Measurements from ENCODE around the gene UGT8. TPM values are rescaled to one million over a fixed set of nuclear protein-coding genes. Genes with fewer than 3 reads are reported as not detected.

The UGT8 gene
- total RNA-seq, 1 donor from 2014 or later, result 6.3 TPM

DNA sequence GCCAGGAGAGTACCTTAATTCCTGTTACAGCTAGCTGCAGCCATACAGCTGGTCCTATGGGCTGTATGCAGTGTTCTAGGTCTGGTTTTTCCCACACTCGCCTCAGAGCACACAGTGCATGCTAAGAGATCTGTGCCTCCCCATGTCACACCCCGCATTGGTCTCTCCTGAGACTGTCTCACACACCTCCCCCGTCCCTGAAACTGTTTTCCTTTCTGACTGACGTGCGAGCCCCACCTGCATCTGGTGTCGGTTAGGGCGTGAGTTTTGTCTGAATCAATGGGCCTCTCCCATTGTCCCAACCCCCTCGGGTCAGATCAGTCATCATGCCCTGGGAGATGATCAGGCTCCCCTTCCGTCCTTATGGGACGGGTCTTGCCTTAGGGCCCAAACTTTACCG, 3.4 kb upstream of the UGT8 start:
- Mint-ChIP-seq H3K27me3 (ENCODE audit: low read depth) (peaks cover 50% of the 10 kb centered on the region), H3K36me3 (ENCODE audit: low read depth) (peaks cover 8% of the 10 kb centered on the region), H3K9me3 (peaks cover 5% of the 10 kb centered on the region), H3K4me3 (no peak overlapping the region), H3K4me1 (peaks cover 9% of the 10 kb centered on the region), H3K27ac (ENCODE audit: unreplicated experiment) (no peak overlapping the region)
- DNase-seq (ENCODE audit: low read depth, low spot score), result no peak
- TF ChIP-seq, protein P1, sequence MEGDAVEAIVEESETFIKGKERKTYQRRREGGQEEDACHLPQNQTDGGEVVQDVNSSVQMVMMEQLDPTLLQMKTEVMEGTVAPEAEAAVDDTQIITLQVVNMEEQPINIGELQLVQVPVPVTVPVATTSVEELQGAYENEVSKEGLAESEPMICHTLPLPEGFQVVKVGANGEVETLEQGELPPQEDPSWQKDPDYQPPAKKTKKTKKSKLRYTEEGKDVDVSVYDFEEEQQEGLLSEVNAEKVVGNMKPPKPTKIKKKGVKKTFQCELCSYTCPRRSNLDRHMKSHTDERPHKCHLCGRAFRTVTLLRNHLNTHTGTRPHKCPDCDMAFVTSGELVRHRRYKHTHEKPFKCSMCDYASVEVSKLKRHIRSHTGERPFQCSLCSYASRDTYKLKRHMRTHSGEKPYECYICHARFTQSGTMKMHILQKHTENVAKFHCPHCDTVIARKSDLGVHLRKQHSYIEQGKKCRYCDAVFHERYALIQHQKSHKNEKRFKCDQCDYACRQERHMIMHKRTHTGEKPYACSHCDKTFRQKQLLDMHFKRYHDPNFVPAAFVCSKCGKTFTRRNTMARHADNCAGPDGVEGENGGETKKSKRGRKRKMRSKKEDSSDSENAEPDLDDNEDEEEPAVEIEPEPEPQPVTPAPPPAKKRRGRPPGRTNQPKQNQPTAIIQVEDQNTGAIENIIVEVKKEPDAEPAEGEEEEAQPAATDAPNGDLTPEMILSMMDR (conservative IDR thresholded peaks at IDR 0.05), result no peak

DNA sequence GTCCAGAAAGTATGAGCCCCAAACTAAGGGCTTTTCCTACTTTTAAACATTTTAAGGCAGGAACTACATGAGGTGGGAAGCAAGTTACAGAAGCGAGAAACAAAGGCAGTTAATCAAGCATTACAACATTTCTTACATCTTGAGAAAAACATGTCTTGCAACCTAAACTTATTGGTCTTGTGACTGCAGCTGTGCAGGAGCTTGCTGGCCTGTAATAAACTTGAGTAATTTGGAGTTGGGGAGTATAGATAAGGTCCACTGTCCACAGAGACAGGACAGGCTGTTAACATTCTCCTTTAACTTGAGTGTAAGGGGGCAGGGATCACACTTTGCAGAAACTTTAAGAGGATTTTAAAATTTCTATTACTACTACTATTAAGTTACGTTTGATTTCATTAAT, 2.7 kb upstream of the UGT8 start:
- H3K27me3 Mint-ChIP-seq (ENCODE audit: low read depth), result peaks cover 57% of the 10 kb centered on the region
- no peak for DNase-seq (ENCODE audit: low read depth, low spot score)
- peaks cover 13% of the 10 kb centered on the region for H3K4me1 Mint-ChIP-seq
- peaks cover 5% of the 10 kb centered on the region for H3K9me3 Mint-ChIP-seq
- TF ChIP-seq, protein P1 (conservative IDR thresholded peaks at IDR 0.05), result no peak
- peaks cover 8% of the 10 kb centered on the region for H3K36me3 Mint-ChIP-seq (ENCODE audit: low read depth)
- no peak overlapping the region for H3K4me3 Mint-ChIP-seq
- no peak overlapping the region for H3K27ac Mint-ChIP-seq (ENCODE audit: unreplicated experiment)

DNA sequence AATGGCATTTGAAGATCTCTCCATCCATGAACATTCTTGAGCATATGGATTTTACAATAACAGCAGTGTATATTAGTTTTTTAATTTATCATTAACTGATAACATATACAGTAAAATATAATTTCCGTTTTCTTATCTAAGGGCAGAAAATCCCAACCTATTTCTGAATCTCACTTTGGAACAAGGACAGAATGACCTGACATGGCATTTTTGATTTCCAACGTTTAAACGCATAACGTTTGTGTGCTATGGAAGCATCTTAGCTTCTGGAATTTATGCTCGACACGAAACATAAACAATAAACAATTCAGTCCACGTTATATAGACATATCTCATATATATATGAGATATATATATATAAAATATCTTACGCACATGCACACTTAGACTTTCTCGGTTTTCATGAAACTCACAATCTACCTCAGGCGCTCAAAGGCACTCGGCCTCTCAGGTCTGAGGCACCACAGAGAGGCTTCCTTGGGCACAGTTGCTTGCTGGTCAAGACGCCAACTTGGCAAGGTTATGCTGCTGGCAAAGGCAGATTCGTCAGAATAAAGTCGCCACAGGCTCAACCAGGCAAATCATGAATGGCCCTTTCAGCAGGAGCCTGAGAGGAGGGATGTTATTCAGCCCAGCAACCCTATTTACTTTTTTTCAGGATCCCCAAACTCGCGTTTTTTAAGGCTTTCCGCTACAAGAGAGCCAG, 1.0 kb upstream of the UGT8 start:
- Mint-ChIP-seq H3K4me3 (peak overlapping the region; percentile 83), H3K27ac (ENCODE audit: unreplicated experiment) (no peak overlapping the region), H3K36me3 (ENCODE audit: low read depth) (peaks cover 8% of the 10 kb centered on the region), H3K9me3 (peaks cover 2% of the 10 kb centered on the region), H3K27me3 (ENCODE audit: low read depth) (peaks cover 58% of the 10 kb centered on the region), H3K4me1 (peaks cover 13% of the 10 kb centered on the region)
- no peak for DNase-seq (ENCODE audit: low read depth, low spot score)
- TF ChIP-seq, protein P1 (conservative IDR thresholded peaks at IDR 0.05), result no peak

DNA sequence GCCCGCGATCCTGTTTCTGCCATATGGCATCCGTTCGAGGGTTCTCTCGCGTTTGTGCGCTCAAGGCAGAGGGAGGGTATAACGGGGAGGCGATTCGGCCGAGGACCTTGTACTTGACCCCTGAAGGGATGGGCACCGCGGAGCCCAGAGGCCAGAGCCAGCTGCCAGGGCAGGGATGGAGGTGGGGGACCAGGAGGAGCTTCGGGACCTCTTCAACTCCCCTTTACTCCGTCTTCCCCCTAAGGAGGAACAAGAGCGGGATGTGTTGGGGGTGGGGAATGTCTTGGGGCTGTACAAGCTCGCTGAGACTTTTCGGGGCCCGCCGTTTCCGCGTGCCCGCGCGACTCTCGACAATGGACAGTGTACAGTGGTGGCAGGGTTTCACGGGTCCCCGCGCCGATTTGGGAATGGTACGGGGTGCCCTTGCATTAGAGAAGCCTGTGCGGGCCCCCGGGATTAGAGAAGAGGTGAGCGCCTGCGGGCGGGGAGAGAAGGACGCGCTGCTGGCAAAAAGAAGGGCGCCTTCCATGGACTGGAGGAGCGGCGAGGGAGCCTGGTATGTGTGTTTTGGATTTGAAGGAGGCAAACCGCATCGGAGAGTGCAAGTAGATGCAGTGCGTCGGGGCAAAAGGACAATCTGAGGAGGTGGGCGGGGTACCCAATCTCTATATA, 760 bp downstream of the UGT8 start:
- TF ChIP-seq, protein P1 (conservative IDR thresholded peaks at IDR 0.05), result no peak
- Mint-ChIP-seq H3K4me3 (peak overlapping the region; percentile 90), H3K36me3 (ENCODE audit: low read depth) (peaks cover 8% of the 10 kb centered on the region), H3K9me3 (peaks cover 2% of the 10 kb centered on the region), H3K4me1 (peaks cover 13% of the 10 kb centered on the region), H3K27ac (ENCODE audit: unreplicated experiment) (no peak overlapping the region), H3K27me3 (ENCODE audit: low read depth) (peaks cover 57% of the 10 kb centered on the region)
- peak; percentile 27 for DNase-seq (ENCODE audit: low read depth, low spot score)

DNA sequence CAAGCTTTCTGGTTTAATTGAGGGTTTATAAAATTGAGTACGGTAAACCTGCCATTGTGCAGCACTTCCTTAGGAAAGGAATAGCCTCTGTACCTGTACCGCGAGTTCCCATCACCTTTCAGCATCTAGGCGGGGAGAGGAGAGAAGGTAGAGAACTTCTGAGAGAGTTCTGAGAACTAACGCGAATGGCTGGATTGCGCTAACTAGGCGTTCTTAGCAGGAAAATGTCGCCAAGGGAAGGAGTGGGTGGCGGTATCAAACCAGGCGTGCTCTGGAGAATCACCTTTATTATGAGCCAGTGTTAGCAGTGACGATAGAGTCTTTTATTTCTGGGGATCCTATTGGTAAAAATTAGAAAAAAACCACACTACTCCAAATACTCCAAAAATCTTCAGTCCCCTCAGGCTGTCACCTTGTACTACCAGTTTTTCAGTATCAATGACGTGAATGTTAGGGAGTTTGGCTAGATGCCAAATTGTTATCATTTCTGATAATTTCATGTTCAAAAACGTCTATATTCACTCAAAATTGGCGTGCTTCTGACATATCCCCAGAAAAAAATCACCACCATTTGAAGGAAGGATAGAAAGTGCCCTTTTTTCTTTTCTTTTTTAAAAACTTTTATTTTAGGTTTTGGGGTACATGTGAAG, 1.4 kb downstream of the UGT8 start:
- peaks cover 2% of the 10 kb centered on the region for H3K9me3 Mint-ChIP-seq

More for the DNA sequence above, 1.4 kb downstream of the UGT8 start:
- Mint-ChIP-seq H3K4me1 (peaks cover 13% of the 10 kb centered on the region), H3K36me3 (ENCODE audit: low read depth) (peaks cover 8% of the 10 kb centered on the region), H3K4me3 (peak overlapping the region; percentile 90), H3K27me3 (ENCODE audit: low read depth) (peaks cover 50% of the 10 kb centered on the region), H3K27ac (ENCODE audit: unreplicated experiment) (no peak overlapping the region)
- no peak for DNase-seq (ENCODE audit: low read depth, low spot score)
- TF ChIP-seq, protein P1 (conservative IDR thresholded peaks at IDR 0.05), result no peak
